WTC11 (cell line): Measurements from ENCODE around the gene SLC25A26. TPM values are rescaled to one million over a fixed set of nuclear protein-coding genes. Genes with fewer than 3 reads are reported as not detected.

ENCODE experiments used
- ATAC-seq: fragments of 200-7000 bp; cut with Tn5 transposase; 2 replicates; pipeline ENCODE4 v1.10.0; 2021; ENCODE audit warnings: mild to moderate bottlenecking, moderate library complexity
- CTCF ChIA-PET: fragments of 300-600 bp; sonication (Branson Sonifier 250); formaldehyde crosslinking; loops from one replicate; lab custom pipeline; 2021; ENCODE audit warnings: antibody characterized with exemption; lab: Charles Lee
- POLR2A ChIA-PET: fragments of 350-600 bp; sonication (Branson Sonifier 250); formaldehyde crosslinking; loops from one replicate; lab custom pipeline; 2021; ENCODE audit warnings: antibody characterized with exemption; lab: Charles Lee
- DNase-seq: peaks from one replicate; pipeline ENCODE4 v3.0.0; 2021; ENCODE audit warnings: low spot score
- H3K27ac Mint-ChIP-seq: 2 replicates; pipeline ENCODE4 v1.8.0; 2021; ENCODE audit warnings: mixed read lengths
- H3K27me3 Mint-ChIP-seq: 2 replicates; pipeline ENCODE4 v1.8.0; 2021; ENCODE audit warnings: low read depth, mild to moderate bottlenecking, moderate library complexity, mixed read lengths
- H3K36me3 Mint-ChIP-seq: 2 replicates; pipeline ENCODE4 v1.8.0; 2021; ENCODE audit warnings: mixed read lengths
- H3K4me1 Mint-ChIP-seq: 2 replicates; pipeline ENCODE4 v1.8.0; 2022; ENCODE audit warnings: mixed read lengths
- H3K4me3 Mint-ChIP-seq: 2 replicates; pipeline ENCODE4 v1.8.0; 2021; ENCODE audit warnings: mild to moderate bottlenecking, moderate library complexity, mixed read lengths
- H3K9me3 Mint-ChIP-seq: 2 replicates; pipeline ENCODE4 v1.8.0; 2021; ENCODE audit warnings: mixed read lengths
- AR ChIP-seq: fragments of 250-450 bp; sonication (Bioruptor Pico); IDR thresholded peaks from 2 replicates; pipeline ENCODE4 v1.9.0; 2021; ENCODE audit warnings: mild to moderate bottlenecking
- ATF2 ChIP-seq: sonication (generic); formaldehyde crosslinking; IDR thresholded peaks from 2 replicates; pipeline ENCODE4 v1.8.1; 2022; ENCODE audit warnings: low read depth, missing genetic modification reagents, borderline replicate concordance
- CTCF ChIP-seq: fragments of 200-600 bp; IDR thresholded peaks from 2 replicates; pipeline ENCODE4 v1.8.0; 2022; ENCODE audit warnings: antibody characterized with exemption
- E2F5 ChIP-seq: sonication (generic); formaldehyde crosslinking; IDR thresholded peaks from 2 replicates; pipeline ENCODE4 v1.8.1; 2022; ENCODE audit warnings: mild to moderate bottlenecking, moderate library complexity, missing genetic modification reagents
- EMX1 ChIP-seq: fragments of 250-450 bp; sonication (Bioruptor Pico); IDR thresholded peaks from 2 replicates; pipeline ENCODE4 v1.8.0; 2021; ENCODE audit warnings: mild to moderate bottlenecking
- FOXJ3 ChIP-seq: sonication (generic); formaldehyde crosslinking; IDR thresholded peaks from 2 replicates; pipeline ENCODE4 v1.9.0; 2021; ENCODE audit warnings: missing genetic modification reagents, mild to moderate bottlenecking, borderline replicate concordance
- GTF2I ChIP-seq: fragments of 250-450 bp; sonication (Bioruptor Pico); conservative IDR thresholded peaks from 2 replicates; pipeline ENCODE4 v1.4.0; 2021; ENCODE audit warnings: mild to moderate bottlenecking
- IRF1 ChIP-seq: sonication (generic); formaldehyde crosslinking; IDR thresholded peaks from 2 replicates; pipeline ENCODE4 v1.8.0; 2023; ENCODE audit warnings: missing genetic modification reagents
- JUN ChIP-seq: sonication (generic); formaldehyde crosslinking; IDR thresholded peaks from 2 replicates; pipeline ENCODE4 v1.8.0; 2023; ENCODE audit warnings: mild to moderate bottlenecking, missing genetic modification reagents
- NFE2L1 ChIP-seq: sonication (generic); formaldehyde crosslinking; IDR thresholded peaks from 2 replicates; pipeline ENCODE4 v1.8.1; 2023; ENCODE audit warnings: missing genetic modification reagents
- NR1H2 ChIP-seq: sonication (generic); formaldehyde crosslinking; IDR thresholded peaks from 2 replicates; pipeline ENCODE4 v1.9.0; 2021; ENCODE audit warnings: mild to moderate bottlenecking, moderate library complexity, missing genetic modification reagents
- PREB ChIP-seq: sonication (generic); formaldehyde crosslinking; IDR thresholded peaks from 2 replicates; pipeline ENCODE4 v1.8.1; 2022; ENCODE audit warnings: mild to moderate bottlenecking, missing genetic modification reagents, moderate library complexity, borderline replicate concordance
- STAT6 ChIP-seq: sonication (generic); formaldehyde crosslinking; conservative IDR thresholded peaks from 2 replicates; pipeline ENCODE4 v1.8.1; 2023; ENCODE audit warnings: mild to moderate bottlenecking, low read depth, missing genetic modification reagents, moderate library complexity
- ZBTB21 ChIP-seq: sonication (generic); formaldehyde crosslinking; IDR thresholded peaks from 2 replicates; pipeline ENCODE4 v1.8.1; 2023; ENCODE audit warnings: mild to moderate bottlenecking, missing genetic modification reagents, borderline replicate concordance
- ZBTB43 ChIP-seq: sonication (generic); formaldehyde crosslinking; IDR thresholded peaks from 2 replicates; pipeline ENCODE4 v1.8.1; 2023; ENCODE audit warnings: mild to moderate bottlenecking, missing genetic modification reagents
- ZNF317 ChIP-seq: sonication (generic); formaldehyde crosslinking; IDR thresholded peaks from 2 replicates; pipeline ENCODE4 v1.8.1; 2023; ENCODE audit warnings: low read depth, mild to moderate bottlenecking, moderate library complexity, missing genetic modification reagents, borderline replicate concordance
- total RNA-seq: library from RNA; stranded (reverse); gene quantifications from 3 replicates; pipeline ENCODE4 v1.2.3, GENCODE V29; 2021

Gene SLC25A26
- total RNA-seq, 1 experiment from 2014 or later: 29.1 TPM

GRCh38 chr3:66416556-66417304, 195.9 kb downstream of the SLC25A26 start:
- Mint-ChIP-seq H3K27ac (peak overlapping the region; percentile 39), H3K4me1 (peaks cover 48% of the 10 kb centered on the region), H3K4me3 (no peak overlapping the region), H3K9me3 (peaks cover 19% of the 10 kb centered on the region), H3K27me3 (peaks cover 6% of the 10 kb centered on the region), H3K36me3 (peaks cover 87% of the 10 kb centered on the region)
- CTCF ChIA-PET: interaction anchor here (2.2 kb wide), 1 partner anchor 9 kb away, joined by 9 read pairs; no protein-coding TSS in a partner anchor
- TF ChIP-seq AR (CRISPR knock-in tag): no peak
- no peak for TF ChIP-seq EMX1 (CRISPR knock-in tag)
- no peak for TF ChIP-seq E2F5 (CRISPR knock-in tag)
- TF ChIP-seq NFE2L1 (CRISPR knock-in tag): no peak
- TF ChIP-seq IRF1 (CRISPR knock-in tag): no peak
- TF ChIP-seq CTCF: no peak
- no peak for TF ChIP-seq ZBTB21 (CRISPR knock-in tag)
- TF ChIP-seq JUN (CRISPR knock-in tag): no peak
- TF ChIP-seq NR1H2 (CRISPR knock-in tag): no peak
- no peak for TF ChIP-seq ZBTB43 (CRISPR knock-in tag)
- TF ChIP-seq ZNF317 (CRISPR knock-in tag): no peak
- no peak for TF ChIP-seq FOXJ3 (CRISPR knock-in tag)
- no peak for DNase-seq
- ATAC-seq: no peak
- POLR2A ChIA-PET: interaction anchor here (0.9 kb wide), 1 partner anchor 26 kb away, joined by 4 read pairs; no protein-coding TSS in a partner anchor

- ChIA-PET CTCF (interaction anchor here (2.2 kb wide), 1 partner anchor 11 kb away, joined by 9 read pairs; no protein-coding TSS in a partner anchor), POLR2A (no interaction called here)
- DNase-seq (no peak), ATAC-seq (no peak)
- peak overlapping the region; percentile 59; the same call in 1 of the 2 replicates for H3K27ac Mint-ChIP-seq
- no peak overlapping the region for H3K4me3 Mint-ChIP-seq
- peaks cover 35% of the 10 kb centered on the region for H3K4me1 Mint-ChIP-seq
- peaks cover 34% of the 10 kb centered on the region for H3K9me3 Mint-ChIP-seq
- H3K27me3 Mint-ChIP-seq: peaks cover 6% of the 10 kb centered on the region
- peaks cover 89% of the 10 kb centered on the region for H3K36me3 Mint-ChIP-seq
- TF ChIP-seq GTF2I (CRISPR knock-in tag) (no peak), PREB (no peak), STAT6 (CRISPR knock-in tag) (no peak), AR (CRISPR knock-in tag) (no peak), ATF2 (no peak)
Observed at GRCh38 chr3:66418475-66418931, 197.7 kb downstream of the SLC25A26 start.
